Uterus (tissue), 4 donors: ENCODE data around the gene FUT8. TPM values are rescaled to one million over a fixed set of nuclear protein-coding genes. Genes with fewer than 3 reads are reported as not detected.

Experiments used
- DNase-seq, 2 donors: peaks; one replicate each; pipeline ENCODE4 v3.0.0-alpha.2; 2019 to 2020
- H3K27ac ChIP-seq, 2 donors: fragments of 200-600 bp; sonication (generic); 1 replicate in 1 of 2; 2 replicates in 1 of 2; pipeline ENCODE4 v1.5.1; 2016 to 2018
- H3K27me3 ChIP-seq, 2 donors: fragments of 200-600 bp; sonication (generic); one replicate each; pipeline ENCODE4 v1.5.1; 2018 to 2019; ENCODE audit warnings: control low read depth in 1 of 2
- H3K36me3 ChIP-seq, 2 donors: fragments of 200-600 bp; sonication (generic); one replicate each; pipeline ENCODE4 v1.5.1; 2019; ENCODE audit warnings: control low read depth in 1 of 2
- H3K4me1 ChIP-seq, 2 donors: fragments of 200-600 bp; sonication (generic); one replicate each; pipeline ENCODE4 v1.5.1; 2018 to 2019; ENCODE audit warnings: control low read depth in 1 of 2
- H3K4me3 ChIP-seq, 2 donors: fragments of 200-600 bp; sonication (generic); 1 replicate in 1 of 2; 2 replicates in 1 of 2; pipeline ENCODE4 v1.5.1; 2018 to 2019; ENCODE audit warnings: mild to moderate bottlenecking in 1 of 2
- H3K9me3 ChIP-seq, 2 donors: fragments of 200-600 bp; sonication (generic); one replicate each; pipeline ENCODE4 v1.5.1; 2019; ENCODE audit warnings: control low read depth in 1 of 2
- POLR2A ChIP-seq, 2 donors: fragments of 450-650 bp; IDR thresholded peaks; one replicate each; pipeline ENCODE4 v1.6.1; 2016; ENCODE audit warnings: antibody characterized with exemption in 2 of 2, mild to moderate bottlenecking in 1 of 2, moderate library complexity in 1 of 2
- intact Hi-C: fragments of 100-400 bp; cut with DNase I; formaldehyde crosslinking; loops from one replicate; pipeline ENCODE4 v1.15.1; 2023; ENCODE audit warnings: low total_unique reads
- total RNA-seq, 4 donors: library from RNA; depleted of rRNA in 3 of 4; stranded (reverse); fragments of >200 nt in 3 of 4; gene quantifications; one replicate each; pipeline versions ENCODE4 v1.1.0 to v1.2.4, GENCODE V29; 2014 to 2023
- TF ChIP-seq, protein P1 (sequence below), 4 experiments: fragments of 200-600 bp in 2 of 4; fragments of 450-650 bp in 2 of 4; sonication (generic) in 2 of 4; IDR thresholded peaks; one replicate each; pipeline ENCODE4 v1.5.1; 2016 to 2019; ENCODE audit warnings: antibody characterized with exemption in 4 of 4, mild to moderate bottlenecking in 2 of 4, moderate library complexity in 1 of 4
- donor health status: DM: yes; HTN: yes; CAD: no.

The FUT8 gene
- total RNA-seq, 4 donors from 2014 or later: 39.2 to 57.6 (median 51.8) TPM

GRCh38 chr14:65373016-65373670 is 39.4 kb upstream of the FUT8 start:
- H3K27ac ChIP-seq: no peak overlapping the region
- no peaks in the 10 kb centered on the region for H3K27me3 ChIP-seq
- DNase-seq: no peak
- intact Hi-C loops: no loop called here
- no peaks in the 10 kb centered on the region for H3K36me3 ChIP-seq
- no peaks in the 10 kb centered on the region for H3K9me3 ChIP-seq
- H3K4me3 ChIP-seq: no peak overlapping the region
- H3K4me1 ChIP-seq: no peaks in the 10 kb centered on the region
- TF ChIP-seq POLR2A (IDR thresholded peaks at IDR 0.05): no peak
- TF ChIP-seq, protein P1, sequence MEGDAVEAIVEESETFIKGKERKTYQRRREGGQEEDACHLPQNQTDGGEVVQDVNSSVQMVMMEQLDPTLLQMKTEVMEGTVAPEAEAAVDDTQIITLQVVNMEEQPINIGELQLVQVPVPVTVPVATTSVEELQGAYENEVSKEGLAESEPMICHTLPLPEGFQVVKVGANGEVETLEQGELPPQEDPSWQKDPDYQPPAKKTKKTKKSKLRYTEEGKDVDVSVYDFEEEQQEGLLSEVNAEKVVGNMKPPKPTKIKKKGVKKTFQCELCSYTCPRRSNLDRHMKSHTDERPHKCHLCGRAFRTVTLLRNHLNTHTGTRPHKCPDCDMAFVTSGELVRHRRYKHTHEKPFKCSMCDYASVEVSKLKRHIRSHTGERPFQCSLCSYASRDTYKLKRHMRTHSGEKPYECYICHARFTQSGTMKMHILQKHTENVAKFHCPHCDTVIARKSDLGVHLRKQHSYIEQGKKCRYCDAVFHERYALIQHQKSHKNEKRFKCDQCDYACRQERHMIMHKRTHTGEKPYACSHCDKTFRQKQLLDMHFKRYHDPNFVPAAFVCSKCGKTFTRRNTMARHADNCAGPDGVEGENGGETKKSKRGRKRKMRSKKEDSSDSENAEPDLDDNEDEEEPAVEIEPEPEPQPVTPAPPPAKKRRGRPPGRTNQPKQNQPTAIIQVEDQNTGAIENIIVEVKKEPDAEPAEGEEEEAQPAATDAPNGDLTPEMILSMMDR (IDR thresholded peaks at IDR 0.05): no peak

DNA sequence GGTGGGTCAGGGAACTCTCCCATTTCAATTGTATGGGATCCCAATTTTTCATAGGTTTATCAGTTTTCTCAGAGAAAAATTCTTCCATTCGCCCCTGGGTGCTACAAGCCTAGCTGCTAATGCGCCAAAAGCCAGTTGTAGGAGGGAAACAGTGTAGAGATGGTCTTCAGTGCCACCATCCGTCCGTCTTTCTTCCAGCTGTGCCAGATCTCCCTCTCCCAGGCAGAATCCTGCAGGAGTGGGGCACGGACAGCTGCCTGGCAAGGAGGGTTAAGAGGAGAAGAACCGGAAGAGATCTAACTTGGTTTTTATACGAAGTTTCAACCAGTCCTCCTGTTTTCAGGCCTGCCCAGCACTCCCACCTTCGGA is 38.9 kb upstream of the FUT8 start:
- no peak for TF ChIP-seq POLR2A (IDR thresholded peaks at IDR 0.05)
- TF ChIP-seq, protein P1 (IDR thresholded peaks at IDR 0.05): no peak
- no peaks in the 10 kb centered on the region for H3K27me3 ChIP-seq
- no peak for DNase-seq
- intact Hi-C loops: no loop called here
- no peak overlapping the region for H3K4me3 ChIP-seq
- no peaks in the 10 kb centered on the region for H3K36me3 ChIP-seq
- no peaks in the 10 kb centered on the region for H3K4me1 ChIP-seq
- H3K27ac ChIP-seq: no peak overlapping the region
- no peaks in the 10 kb centered on the region for H3K9me3 ChIP-seq

DNA sequence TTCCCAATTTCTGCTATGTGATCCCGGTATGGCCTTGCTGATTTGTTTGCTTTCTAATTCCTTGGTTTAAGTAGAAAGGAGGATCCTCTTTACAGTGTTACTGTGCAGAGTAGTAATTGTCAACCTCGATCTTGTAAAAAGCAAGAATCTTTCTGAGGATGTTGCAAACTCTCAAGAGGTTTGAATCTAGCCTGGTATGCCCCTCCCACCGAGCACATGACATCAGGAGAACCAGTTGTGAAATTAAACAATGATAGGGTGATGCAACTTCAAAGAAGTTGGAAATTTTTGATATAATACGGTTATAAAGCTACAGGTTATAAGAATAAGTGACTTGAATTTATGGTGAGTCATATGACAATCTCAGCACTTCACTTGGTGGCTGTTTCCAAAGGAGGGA is 35.0 kb upstream of the FUT8 start:
- TF ChIP-seq, protein P1 (IDR thresholded peaks at IDR 0.05): no peak
- TF ChIP-seq POLR2A (IDR thresholded peaks at IDR 0.05): no peak
- Histone ChIP-seq H3K9me3 (no peaks in the 10 kb centered on the region), H3K27ac (no peak overlapping the region), H3K4me1 (no peaks in the 10 kb centered on the region), H3K27me3 (no peaks in the 10 kb centered on the region), H3K4me3 (no peak overlapping the region), H3K36me3 (no peaks in the 10 kb centered on the region)
- intact Hi-C loops: no loop called here
- DNase-seq: peak; percentile 15 to 18

DNA sequence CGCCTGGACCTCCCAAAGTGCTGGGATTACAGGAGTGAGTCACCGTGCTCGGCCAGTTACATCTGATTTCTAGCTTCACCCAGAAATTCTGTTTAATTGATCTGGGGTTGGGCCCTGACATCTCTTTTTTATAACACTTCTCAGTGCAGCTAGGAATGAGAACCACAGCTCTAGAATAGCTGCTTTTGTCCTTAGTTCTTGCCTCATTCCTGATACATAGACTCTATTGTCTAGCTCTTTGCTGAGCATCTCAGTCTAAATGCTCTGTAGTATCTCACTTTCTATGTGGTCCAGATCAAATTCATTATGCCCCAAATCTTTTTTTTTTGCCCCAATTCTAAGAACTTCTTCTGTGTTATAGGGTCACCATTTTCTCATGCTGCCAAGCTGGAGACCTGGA is 29.9 kb upstream of the FUT8 start:
- no peak overlapping the region for H3K27ac ChIP-seq
- TF ChIP-seq, protein P1 (IDR thresholded peaks at IDR 0.05): no peak
- no peak for TF ChIP-seq POLR2A (IDR thresholded peaks at IDR 0.05)
- no peaks in the 10 kb centered on the region for H3K27me3 ChIP-seq
- H3K9me3 ChIP-seq: no peaks in the 10 kb centered on the region
- H3K36me3 ChIP-seq: no peaks in the 10 kb centered on the region
- no peak for DNase-seq
- H3K4me1 ChIP-seq: no peaks in the 10 kb centered on the region
- no peak overlapping the region for H3K4me3 ChIP-seq
- intact Hi-C loops: no loop called here

DNA sequence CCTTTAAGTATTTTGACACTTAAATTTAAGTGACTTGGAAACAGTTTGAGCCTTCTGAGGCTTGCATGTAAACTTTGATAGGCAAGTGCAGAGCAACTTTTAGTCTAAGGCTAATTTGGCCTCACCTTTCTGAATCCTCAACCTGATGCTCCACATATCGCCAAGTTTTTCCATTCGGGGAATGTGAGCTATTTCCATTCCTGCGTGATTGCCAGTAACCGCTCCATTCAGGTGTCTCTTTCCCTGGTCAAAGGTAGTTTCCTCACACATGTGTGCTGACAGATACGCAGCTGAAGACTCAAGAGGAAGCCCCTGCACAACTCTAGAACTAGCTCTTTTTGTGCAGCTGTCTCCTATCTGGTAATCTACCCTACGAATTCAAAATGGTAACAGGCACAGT is 25.4 kb upstream of the FUT8 start:
- no peaks in the 10 kb centered on the region for H3K27me3 ChIP-seq
- no peak overlapping the region for H3K4me3 ChIP-seq
- intact Hi-C loops: no loop called here
- no peaks in the 10 kb centered on the region for H3K4me1 ChIP-seq
- no peak overlapping the region for H3K27ac ChIP-seq
- no peaks in the 10 kb centered on the region for H3K9me3 ChIP-seq
- no peaks in the 10 kb centered on the region for H3K36me3 ChIP-seq
- DNase-seq: no peak
- TF ChIP-seq POLR2A (IDR thresholded peaks at IDR 0.05): no peak
- TF ChIP-seq, protein P1 (IDR thresholded peaks at IDR 0.05): no peak
